SKM-1 treated with dmso at 0.1 percent for 144 hours (cell line): ENCODE results near the gene PRLH.
"Not testable (repeated sequence)": the region's sequence is repeated elsewhere in the genome, so short reads cannot be mapped to it uniquely, and the experiment has no call there.

Experiments
- DNase-seq: peaks from one replicate; lab custom pipeline; 2025; ENCODE audit not compliant: unreplicated experiment; lab: John Stamatoyannopoulos, UW

PRLH gene

DNA sequence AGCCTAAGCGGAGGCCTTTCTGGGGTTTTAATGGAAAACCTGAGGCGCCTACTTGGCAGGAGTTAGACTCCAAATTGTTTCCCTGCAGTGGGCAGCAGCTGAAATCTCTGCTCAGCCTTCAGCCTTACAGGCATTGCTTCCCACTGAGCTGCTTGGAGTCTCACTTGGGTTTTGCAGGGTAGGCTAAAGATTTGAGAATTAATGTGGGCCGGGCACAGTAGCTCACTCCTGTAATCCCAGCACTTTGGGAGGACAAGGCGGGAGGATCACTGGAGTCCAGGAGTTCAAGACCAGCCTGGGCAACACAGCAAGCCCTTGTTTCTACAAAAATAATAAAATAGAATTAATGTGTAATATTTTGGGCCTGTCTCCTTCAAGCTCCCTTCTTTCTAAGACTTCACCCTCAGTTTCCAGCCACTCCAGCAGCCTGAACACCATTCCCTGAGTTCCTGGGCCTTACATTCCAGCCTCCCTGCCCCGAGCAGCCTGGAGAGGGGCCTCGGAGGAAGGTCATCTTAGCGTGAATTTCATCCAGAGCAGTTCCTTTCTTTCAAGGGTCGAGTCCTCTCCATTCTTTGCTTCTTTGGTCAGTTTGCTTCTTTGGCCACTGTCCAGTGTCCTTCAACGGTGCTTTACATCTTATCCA is 33.2 kb downstream of the PRLH start:
- no peak for DNase-seq

DNA sequence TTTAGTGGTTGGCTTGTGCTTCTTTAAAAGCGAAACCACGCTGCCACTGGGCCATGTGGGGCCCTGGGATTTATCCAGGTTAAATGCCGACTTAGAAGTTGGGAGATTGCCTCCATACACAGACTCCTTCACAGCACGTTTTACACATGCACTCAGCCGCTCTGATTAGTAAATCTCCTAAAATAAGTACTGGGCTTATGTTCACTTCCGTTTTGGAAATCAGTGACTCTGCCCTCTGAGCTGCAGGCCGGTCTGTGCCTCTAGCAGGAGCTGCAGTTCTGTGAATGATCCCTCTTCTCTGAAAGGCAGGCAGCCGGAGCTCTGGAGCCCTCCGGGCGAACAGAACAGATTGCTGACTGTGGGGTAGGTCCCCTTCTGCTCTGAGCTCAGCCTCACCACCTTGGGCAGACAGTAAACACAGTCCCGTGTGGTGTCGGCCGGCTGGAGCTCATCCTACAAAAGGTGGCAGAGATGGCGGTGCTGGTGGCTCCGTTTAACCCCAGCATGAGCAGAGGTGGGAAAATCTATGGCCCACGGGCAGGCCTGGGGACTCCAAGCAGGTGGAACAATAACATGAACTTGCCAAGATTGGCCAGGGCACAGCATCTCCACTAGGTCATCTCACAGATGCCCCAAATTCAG is 34.0 kb downstream of the PRLH start:
- no peak for DNase-seq

DNA sequence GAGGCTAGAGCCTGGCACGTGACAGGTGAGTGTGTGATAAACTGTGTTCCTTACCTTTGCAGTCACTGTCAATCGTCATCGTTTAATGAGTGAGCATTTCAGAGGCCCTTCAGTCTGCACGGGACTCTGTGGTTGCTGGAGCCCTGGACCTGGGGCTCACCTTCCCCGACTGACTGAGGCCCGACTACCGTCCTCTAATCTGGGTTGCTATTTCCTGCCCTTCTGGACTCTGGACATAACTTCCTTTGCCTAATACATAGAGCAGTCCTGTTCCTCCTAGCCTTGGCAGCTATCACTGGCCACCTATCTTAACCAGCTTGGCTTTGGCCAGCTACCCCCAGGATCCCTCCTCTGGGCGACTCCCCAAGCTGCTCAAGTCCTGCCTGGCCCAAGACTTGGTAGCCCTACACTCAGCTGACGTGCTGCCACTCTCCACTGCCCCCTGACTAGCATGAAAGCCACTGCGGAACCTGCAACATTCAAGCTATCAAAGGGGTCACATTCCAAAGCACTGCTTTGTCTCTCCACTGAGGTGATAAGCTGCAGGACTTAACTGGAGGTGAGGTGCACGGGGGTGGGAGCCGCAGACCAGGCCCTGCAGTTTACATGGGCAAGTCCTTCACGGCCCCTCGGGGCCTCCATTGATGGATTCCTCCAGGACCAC is 35.2 kb downstream of the PRLH start:
- no peak for DNase-seq

DNA sequence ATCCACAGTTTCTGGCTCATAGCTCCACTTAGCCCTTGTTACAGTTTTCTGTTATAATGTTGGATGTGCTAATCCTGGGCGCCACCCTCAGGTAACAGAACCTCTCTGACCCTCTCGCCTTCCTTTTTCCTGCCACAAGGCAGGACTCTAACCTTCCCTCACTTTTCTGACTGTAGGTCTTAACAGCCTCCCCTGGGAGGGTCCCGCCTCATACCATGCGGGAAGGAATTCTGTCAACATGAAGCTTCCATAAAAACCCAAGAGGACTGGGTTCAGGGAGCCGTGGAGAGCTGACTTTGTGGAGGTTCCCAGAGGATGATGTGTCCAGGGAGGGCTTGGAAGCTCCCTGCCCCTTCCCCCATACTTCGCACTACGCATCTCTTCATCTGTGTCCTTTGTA is 36.0 kb downstream of the PRLH start:
- DNase-seq, result no peak

DNA sequence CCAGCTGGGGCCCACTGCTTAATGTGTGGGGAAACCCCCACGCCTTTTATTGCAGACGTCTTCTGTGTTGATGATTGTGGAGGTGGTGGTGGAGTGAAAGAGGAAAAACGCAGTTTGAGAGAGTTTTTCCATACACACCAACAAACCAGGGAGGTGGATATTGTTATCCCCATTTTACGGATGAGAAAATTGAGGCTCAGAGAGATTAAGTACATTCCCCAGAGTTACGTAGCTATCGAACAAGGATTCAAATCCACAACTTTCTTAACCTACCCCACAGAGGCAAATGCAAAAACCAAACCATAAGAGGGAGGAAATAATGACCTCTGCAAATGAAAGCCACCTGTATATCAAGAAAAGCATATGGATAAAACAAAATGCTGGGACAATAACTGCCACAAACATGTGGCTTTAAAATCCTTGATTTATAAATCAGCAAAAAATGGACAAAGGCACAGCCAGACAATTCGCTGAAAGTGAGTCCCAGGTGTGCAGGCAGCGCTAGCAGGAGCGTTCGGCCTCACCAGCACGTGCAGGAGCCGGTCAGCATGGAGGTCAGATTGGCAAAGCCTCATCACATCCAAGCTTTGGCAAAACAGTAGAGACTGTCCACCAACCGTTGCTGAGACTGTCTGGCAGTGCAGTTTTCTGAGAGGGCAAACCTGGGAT is 36.8 kb downstream of the PRLH start:
- DNase-seq, result no peak

DNA sequence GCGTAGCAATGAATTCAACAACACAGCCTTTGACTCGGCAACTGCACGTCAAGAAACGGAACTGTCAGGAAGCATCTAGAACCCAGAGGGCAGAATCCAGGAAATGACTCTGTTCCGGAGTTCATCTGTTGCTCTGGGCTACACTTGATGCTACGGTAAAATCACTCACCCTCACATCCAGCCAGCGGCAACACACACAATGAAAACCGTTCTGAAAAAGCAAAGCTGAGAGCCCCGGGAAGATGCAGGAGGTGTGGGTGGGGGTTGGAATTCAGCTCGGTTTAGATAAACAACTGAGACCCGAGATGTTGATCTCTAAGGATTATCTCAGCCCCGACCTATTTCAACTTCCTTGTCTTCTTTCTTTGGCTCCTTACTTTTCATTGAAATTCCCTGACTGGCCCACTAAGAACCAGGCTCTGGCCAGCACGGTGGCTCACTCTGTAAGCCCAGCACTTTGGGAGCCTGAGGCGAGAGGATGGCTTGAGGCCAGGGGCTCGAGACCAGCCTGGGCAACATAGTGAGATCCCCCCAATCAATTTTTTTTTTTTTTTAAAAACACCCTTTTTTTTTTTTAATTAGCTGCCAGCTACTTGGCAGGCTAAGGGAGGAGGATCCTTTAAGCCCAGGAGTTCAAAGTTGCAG is 37.5 kb downstream of the PRLH start:
- no peak for DNase-seq

DNA sequence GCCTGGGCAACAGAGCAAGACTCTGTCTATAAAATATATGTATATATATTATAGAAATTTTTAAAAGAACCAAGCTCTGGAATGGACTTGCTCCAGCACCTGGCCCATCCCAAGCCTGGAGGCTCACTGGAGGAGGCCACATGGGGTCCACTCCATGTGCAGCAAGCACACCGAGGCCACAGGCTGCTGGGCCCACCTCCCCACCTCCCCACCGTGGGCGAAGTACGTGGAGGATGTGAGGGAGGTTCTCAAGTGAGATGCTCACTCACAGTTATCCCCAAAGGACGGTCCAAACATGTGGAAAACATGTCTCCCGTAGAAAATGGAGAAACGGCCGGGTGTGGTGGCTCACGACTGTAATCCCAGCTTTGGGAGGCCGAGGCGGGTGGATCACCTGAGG is 38.0 kb downstream of the PRLH start:
- DNase-seq, result no peak

DNA sequence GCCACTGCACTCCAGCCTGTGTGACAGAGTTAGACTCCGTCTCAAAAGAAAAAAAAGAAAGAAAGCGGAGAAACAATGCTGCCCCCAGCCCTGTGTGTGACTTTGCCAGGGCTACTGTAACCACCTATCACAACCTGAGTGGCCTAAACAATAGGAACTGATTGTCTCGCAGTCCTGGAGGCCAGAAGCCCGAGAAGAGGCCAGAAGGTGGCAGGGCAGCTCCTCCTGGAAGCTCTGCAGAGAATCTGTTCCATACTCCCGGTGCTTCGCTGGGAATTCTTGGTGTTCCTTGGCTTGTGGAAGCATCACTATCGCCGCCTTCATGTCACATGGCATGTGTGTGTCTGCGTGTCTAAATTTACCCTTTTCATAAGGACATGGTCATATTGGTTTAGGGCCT is 38.6 kb downstream of the PRLH start:
- no peak for DNase-seq

DNA sequence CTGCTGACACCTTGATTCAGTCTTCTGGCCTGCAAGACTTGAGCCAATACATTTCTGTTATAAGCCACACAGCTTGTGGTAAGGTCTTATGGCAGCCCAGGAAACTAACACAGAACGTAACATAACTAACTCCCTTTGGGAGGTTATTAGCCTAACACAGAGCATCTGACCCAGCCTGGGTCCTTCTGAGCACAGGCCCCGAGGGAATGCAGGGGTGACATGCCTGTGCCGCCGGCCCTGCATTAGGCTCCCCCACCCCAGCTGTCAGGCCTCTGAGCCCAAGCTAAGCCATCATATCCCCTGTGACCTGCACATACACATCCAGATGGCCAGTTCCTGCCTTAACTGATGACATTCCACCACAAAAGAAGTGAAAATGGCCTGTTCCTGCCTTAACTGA is 40.1 kb downstream of the PRLH start:
- DNase-seq, result not testable (repeated sequence)

DNA sequence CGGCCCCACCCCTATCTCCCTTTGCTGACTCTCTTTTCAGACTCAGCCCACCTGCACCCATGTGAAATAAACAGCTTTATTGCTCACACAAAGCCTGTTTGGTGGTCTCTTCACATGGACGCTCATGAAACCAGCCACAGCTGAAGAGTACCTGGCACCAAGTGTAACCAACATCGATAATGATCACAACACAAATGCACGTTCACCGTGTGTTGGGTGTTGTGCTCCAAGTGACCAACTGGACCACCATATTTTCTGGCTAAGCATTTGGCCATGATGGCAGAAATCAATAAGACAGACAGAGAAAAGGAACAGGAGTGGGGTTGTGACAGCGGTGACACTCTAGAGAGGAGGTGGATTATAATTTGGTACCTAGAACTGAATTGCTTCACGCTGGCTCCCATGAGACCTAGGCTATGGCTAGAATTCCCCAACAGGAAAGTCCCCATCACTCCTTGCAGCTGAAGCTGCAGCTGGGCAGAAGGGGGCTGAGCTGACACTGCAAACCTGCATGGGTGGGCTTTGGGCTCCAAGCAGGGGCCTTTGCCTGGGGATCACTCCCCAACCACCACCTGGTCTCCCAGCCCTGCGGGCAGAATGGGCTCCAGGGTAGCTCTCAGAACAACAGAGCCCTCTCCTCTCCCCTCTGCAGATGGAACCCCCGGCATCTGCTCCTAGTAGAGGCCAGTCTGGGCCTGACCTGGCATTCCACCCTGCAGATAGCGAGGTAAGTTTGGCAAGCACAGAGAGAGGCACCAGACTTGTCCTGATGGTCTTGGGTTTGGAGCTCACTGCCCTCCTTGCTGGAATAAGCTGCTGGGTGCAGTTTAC is 46.4 kb downstream of the PRLH start:
- DNase-seq, result no peak

DNA sequence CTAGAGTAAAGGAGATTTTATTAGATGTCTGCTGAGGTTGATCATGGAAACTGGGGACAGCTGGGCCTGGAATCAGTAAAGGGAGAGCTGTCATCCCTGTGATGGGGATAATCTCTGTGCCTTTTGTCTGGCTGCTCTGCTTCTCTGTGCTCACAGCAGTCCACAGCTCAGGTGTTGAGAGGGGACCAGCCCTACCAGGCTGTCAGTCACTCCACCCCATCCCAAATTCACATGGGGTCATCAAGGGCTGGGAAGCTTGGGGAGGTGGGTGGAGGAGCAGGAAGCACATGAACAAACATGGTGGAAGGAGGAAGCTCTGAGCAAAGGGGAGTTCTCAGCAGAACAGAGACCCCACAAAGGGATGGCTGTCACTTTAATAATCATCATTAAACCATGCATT is 47.3 kb downstream of the PRLH start:
- no peak for DNase-seq

DNA sequence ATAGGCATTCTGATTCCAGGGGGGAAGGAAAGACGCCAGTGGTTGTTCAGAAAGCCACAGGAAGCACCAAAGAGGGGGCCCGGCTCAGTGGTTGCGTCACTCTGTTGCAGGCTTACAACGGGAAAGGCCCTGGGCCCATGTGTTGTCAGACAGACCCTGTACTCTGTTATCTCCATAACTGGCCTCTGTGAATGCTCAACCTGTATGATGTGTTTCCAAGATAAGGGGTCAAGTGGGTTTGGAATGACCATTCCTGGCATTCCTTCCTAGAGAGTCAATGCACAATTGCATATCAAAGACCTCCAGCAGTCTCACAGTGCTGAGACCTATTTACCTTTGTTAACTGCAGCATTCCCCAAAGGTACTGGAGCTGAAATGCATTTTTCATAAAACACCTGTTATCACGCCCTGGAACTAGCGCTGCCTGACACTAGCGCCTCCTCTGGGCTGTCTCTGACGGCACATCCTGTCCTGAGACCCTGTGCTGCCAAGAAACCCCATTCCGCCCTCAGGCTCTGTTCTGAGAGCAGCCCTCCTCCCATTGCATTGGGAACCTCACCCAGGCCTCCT is 47.9 kb downstream of the PRLH start:
- DNase-seq, result peak; percentile 99

DNA sequence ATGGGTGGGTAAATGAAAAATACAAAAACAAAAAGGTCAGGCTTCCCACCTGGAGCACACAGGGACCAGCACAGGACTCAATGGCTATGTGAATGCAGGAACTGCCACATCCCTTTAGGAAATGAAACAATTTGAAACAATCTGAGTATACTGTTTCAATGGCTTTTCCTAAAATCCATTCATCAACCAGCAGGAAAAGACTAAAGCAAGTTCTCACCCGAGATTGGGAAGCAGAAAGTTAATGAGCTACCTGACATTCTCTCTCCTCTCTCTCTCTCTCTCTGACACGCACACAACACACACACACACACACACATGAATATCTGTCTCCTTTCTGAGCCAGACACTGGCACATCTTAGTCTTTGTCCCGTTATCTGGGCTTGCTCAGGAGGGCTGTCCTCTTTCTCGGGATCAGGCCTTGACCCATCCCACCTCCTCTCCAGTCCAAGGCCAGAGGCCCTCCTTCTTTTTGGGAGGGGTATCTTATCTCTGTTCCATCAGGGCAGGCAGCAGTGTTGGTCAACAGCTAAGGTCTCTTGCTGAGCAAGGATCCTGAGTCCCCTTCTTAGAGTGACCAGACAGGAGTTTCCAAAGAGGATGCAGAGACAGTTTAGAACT is 49.4 kb downstream of the PRLH start:
- no peak for DNase-seq

DNA sequence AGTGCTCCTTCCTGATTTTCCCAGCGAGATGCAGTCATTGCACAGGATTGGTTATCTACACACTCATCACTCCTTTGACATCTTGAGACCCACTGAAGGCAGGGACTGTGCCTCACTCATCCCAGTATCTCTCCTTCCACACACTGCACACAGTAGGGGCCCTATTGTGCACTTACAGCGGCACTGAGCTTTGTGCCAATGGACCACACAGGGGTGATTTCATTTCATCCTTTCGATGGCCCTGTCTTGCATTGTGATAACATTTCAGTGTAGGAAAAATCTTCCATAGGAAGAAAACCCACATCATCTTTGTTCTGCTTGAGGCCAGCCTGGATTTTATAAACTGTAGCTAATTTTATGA is 50.0 kb downstream of the PRLH start:
- DNase-seq, result no peak
